NK-92 (cell line): ENCODE data around the gene HSFY1.
"Not testable (repeated sequence)": the region's sequence is repeated elsewhere in the genome, so short reads cannot be mapped to it uniquely, and the experiment has no call there.

Experiments
- DNase-seq: peaks from one replicate; lab custom pipeline; 2025; ENCODE audit not compliant: unreplicated experiment; lab: John Stamatoyannopoulos, UW

HSFY1 gene

GRCh38 chrY:18546420-18546819 is at the start of gene HSFY1:
Gene HSFY1 (plus strand): TSS chrY:18546720. CDS start chrY:18546788, 68 bp downstream.
- DNase-seq, result not testable (repeated sequence)

- DNase-seq, result not testable (repeated sequence)
Measured at GRCh38 chrY:18504266-18504665, 42.3 kb upstream of the HSFY1 start.

- not testable (repeated sequence) for DNase-seq
Measured at GRCh38 chrY:18530995-18531655, 15.4 kb upstream of the HSFY1 start.

- not testable (repeated sequence) for DNase-seq
Measured at GRCh38 chrY:18538952-18539351, 7.6 kb upstream of the HSFY1 start.

GRCh38 chrY:18553132-18553531 is 6.6 kb downstream of the HSFY1 start:
- not testable (repeated sequence) for DNase-seq

GRCh38 chrY:18565915-18566314 is 19.4 kb downstream of the HSFY1 start:
- DNase-seq, result not testable (repeated sequence)
